ENCODE data around the gene SH3GL1. TPM values are rescaled to one million over a fixed set of nuclear protein-coding genes. Genes with fewer than 3 reads are reported as not detected.

Gene SH3GL1
- total RNA-seq, 1 donor from 2014 or later, result 115 TPM

- Mint-ChIP-seq H3K4me3 (ENCODE audit: unreplicated experiment) (no peak overlapping the region), H3K27me3 (ENCODE audit: unreplicated experiment) (no peaks in the 10 kb centered on the region), H3K36me3 (ENCODE audit: unreplicated experiment) (peaks cover 14% of the 10 kb centered on the region), H3K4me1 (ENCODE audit: unreplicated experiment) (no peaks in the 10 kb centered on the region), H3K9me3 (ENCODE audit: unreplicated experiment) (no peaks in the 10 kb centered on the region), H3K27ac (ENCODE audit: unreplicated experiment) (no peak overlapping the region)
- DNase-seq (ENCODE audit: extremely low spot score, unreplicated experiment), result no peak
- no peak for TF ChIP-seq CTCF (IDR thresholded peaks at IDR 0.05)
Observed at GRCh38 chr19:4431296-4431695, 30.9 kb upstream of the SH3GL1 start.

DNA sequence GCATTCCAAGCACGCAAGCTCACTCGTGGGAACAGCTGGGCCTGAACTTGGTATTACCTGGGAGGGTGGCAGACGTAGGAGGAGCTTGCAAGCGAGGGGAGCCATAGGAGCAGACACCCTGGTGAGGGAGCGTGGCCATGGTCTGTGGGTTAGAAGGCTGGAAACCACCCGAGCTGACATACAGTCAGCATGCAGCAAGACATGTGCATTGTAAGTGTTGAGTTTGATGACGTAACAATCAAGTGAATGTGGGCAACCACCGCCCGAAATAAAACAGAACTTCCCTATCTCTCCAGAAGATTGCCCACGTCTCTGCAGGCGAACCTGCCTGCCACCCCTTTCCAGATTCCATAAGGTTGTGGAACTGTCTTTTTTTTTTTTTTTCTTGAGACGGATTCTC is 30.4 kb upstream of the SH3GL1 start:
- peaks cover 14% of the 10 kb centered on the region for H3K36me3 Mint-ChIP-seq (ENCODE audit: unreplicated experiment)

GRCh38 chr19:4429771-4430171 is 29.4 kb upstream of the SH3GL1 start:
- Mint-ChIP-seq H3K27me3 (ENCODE audit: unreplicated experiment) (no peaks in the 10 kb centered on the region), H3K9me3 (ENCODE audit: unreplicated experiment) (no peaks in the 10 kb centered on the region), H3K4me1 (ENCODE audit: unreplicated experiment) (no peaks in the 10 kb centered on the region), H3K4me3 (ENCODE audit: unreplicated experiment) (no peak overlapping the region), H3K27ac (ENCODE audit: unreplicated experiment) (no peak overlapping the region), H3K36me3 (ENCODE audit: unreplicated experiment) (peaks cover 13% of the 10 kb centered on the region)
- TF ChIP-seq CTCF (IDR thresholded peaks at IDR 0.05), result no peak
- no peak for DNase-seq (ENCODE audit: extremely low spot score, unreplicated experiment)

More for the DNA sequence above, 30.4 kb upstream of the SH3GL1 start:
- Mint-ChIP-seq H3K27ac (ENCODE audit: unreplicated experiment) (no peak overlapping the region), H3K4me3 (ENCODE audit: unreplicated experiment) (no peak overlapping the region), H3K4me1 (ENCODE audit: unreplicated experiment) (no peaks in the 10 kb centered on the region), H3K27me3 (ENCODE audit: unreplicated experiment) (no peaks in the 10 kb centered on the region), H3K9me3 (ENCODE audit: unreplicated experiment) (no peaks in the 10 kb centered on the region)
- DNase-seq (ENCODE audit: extremely low spot score, unreplicated experiment), result no peak
- no peak for TF ChIP-seq CTCF (IDR thresholded peaks at IDR 0.05)

DNA sequence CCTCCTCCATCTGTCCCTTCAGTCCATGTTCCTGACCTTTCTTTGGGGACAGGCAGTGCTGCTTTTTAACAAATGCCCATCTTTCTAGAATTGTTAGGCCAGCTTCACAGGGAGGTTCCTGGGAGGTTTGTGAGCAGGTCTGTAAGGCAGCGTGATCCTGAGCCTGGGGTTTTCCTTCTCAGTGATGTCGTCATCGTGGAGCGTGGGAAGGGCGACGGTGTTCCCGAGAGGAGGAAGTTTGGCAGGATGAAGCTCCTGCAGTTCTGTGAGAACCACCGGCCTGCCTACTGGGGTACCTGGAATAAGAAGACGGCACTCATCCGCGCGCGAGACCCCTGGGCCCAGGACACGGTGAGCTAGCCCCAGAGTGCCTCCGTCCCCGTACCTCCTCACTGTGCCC is 28.9 kb upstream of the SH3GL1 start:
- H3K27me3 Mint-ChIP-seq (ENCODE audit: unreplicated experiment), result no peaks in the 10 kb centered on the region
- H3K36me3 Mint-ChIP-seq (ENCODE audit: unreplicated experiment), result peaks cover 8% of the 10 kb centered on the region
- no peak for DNase-seq (ENCODE audit: extremely low spot score, unreplicated experiment)
- no peak overlapping the region for H3K27ac Mint-ChIP-seq (ENCODE audit: unreplicated experiment)
- no peak overlapping the region for H3K4me3 Mint-ChIP-seq (ENCODE audit: unreplicated experiment)
- no peaks in the 10 kb centered on the region for H3K9me3 Mint-ChIP-seq (ENCODE audit: unreplicated experiment)
- no peak for TF ChIP-seq CTCF (IDR thresholded peaks at IDR 0.05)
- no peaks in the 10 kb centered on the region for H3K4me1 Mint-ChIP-seq (ENCODE audit: unreplicated experiment)

GRCh38 chr19:4428326-4428975 is 28.1 kb upstream of the SH3GL1 start:
- Mint-ChIP-seq H3K4me3 (ENCODE audit: unreplicated experiment) (no peak overlapping the region), H3K27me3 (ENCODE audit: unreplicated experiment) (no peaks in the 10 kb centered on the region), H3K36me3 (ENCODE audit: unreplicated experiment) (peaks cover 8% of the 10 kb centered on the region), H3K4me1 (ENCODE audit: unreplicated experiment) (no peaks in the 10 kb centered on the region), H3K9me3 (ENCODE audit: unreplicated experiment) (no peaks in the 10 kb centered on the region), H3K27ac (ENCODE audit: unreplicated experiment) (no peak overlapping the region)
- no peak for DNase-seq (ENCODE audit: extremely low spot score, unreplicated experiment)
- TF ChIP-seq CTCF (IDR thresholded peaks at IDR 0.05), result no peak
